ENCODE measurements around the gene HTRA2. TPM values are rescaled to one million over a fixed set of nuclear protein-coding genes. Genes with fewer than 3 reads are reported as not detected.

Gene HTRA2
- total RNA-seq, 4 donors from 2014 or later = 8.6 to 29.6 (median 21.0) TPM

DNA sequence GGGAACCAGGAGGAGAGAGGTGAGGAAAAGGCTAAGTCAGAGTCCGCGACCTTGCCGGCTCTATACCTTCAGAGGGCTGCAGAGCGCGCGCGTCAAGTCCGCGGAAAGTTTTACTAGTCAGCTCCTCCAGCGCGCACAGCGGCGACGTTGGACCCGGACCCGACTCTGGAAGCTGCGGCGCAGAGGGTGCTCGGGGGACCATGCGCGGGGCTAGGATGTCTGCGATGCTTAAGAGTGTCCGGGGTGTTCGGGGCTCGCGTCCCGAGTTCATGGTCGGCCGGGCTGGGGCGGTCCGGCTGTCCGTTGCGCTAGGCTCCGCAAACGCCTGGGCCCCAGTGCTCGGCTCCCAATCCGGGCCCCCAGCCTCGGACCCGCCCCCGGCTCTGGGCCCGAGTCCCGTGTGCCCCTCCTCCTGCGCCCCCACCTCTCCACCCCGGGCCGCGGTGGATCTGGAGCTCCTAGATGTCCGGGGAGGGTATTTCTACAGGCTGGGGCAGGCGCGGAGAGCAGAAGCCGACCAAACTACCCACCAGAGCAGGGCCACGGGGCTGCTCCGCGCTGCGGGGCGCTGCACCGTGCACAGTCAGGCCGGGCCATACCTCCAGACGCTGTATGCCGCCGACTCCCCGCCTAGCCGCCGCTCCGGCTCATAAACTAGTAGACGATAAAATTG, 30.3 kb upstream of the HTRA2 start, which contains the start of gene LBX2:
Gene LBX2, minus strand, starts transcription at position 337 of the 673 bp plus-strand sequence. Its CDS starts 66 bp downstream, at position 271.
- no peak for DNase-seq
- WGBS, 2 donors (ENCODE audit: low coverage in 1 of 2) = 4 to 5% methylated on average over 4 to 49 of the region's 65 CpGs
- H3K4me3 ChIP-seq = peak within 1 kb of the TSS in 3 of 4 donors; percentile 11 to 50 (median 40)

DNA sequence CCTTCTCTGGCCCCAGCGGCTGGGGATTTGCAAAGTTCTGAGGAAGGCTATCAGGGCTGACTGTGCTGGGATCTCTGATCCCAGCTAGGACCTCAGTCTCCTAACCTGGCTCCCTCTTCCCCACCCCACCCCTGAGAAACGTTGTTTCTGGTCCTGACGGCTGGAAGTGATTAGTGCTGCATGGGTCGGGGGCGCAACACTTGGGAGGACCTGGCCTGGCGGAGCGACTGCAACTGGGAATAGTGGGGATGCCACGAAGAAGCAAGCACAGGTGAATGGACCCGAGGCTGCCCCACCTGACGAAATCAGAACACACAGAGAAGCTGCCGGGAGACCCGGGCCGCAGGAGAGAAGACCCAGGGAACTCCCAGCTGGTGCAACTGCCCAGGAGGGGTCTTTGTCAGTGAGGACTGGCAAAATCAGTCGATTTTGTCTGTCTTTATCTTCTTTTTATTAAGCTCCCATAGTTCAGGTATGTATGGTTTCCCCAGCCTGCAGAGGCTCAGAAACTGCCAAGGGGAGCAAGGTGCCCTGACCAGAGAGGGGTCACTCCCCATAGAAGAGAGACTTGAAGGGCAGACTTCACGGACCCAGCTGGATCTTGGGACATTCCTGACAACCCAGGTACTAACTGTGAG, 29.7 kb upstream of the HTRA2 start:
- H3K4me3 ChIP-seq = peak overlapping the region in 1 of 4 donors; percentile 50
- H3K27me3 ChIP-seq = peaks cover 42% of the 10 kb centered on the region
- no peak for TF ChIP-seq POLR2A (IDR thresholded peaks at IDR 0.05)
- TF ChIP-seq, protein P1, sequence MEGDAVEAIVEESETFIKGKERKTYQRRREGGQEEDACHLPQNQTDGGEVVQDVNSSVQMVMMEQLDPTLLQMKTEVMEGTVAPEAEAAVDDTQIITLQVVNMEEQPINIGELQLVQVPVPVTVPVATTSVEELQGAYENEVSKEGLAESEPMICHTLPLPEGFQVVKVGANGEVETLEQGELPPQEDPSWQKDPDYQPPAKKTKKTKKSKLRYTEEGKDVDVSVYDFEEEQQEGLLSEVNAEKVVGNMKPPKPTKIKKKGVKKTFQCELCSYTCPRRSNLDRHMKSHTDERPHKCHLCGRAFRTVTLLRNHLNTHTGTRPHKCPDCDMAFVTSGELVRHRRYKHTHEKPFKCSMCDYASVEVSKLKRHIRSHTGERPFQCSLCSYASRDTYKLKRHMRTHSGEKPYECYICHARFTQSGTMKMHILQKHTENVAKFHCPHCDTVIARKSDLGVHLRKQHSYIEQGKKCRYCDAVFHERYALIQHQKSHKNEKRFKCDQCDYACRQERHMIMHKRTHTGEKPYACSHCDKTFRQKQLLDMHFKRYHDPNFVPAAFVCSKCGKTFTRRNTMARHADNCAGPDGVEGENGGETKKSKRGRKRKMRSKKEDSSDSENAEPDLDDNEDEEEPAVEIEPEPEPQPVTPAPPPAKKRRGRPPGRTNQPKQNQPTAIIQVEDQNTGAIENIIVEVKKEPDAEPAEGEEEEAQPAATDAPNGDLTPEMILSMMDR (IDR thresholded peaks at IDR 0.05) = no peak
- TF ChIP-seq EP300 (IDR thresholded peaks at IDR 0.05; ENCODE audit: low read depth) = no peak
- TF ChIP-seq POLR2AphosphoS5 (IDR thresholded peaks at IDR 0.05) = no peak
- intact Hi-C loops (cut with DNase I; ENCODE audit: low total_unique reads) (no loop called here), in situ Hi-C loops (cut with MboI; ENCODE audit: low pct_ligation_motif_present in 1 of 4, low pct_unique_long_range_greater_than_20kb in 1 of 4, low sequenced_read_pairs in 3 of 4) (loop anchor here in 3 of 4 donors (5.0 to 25.0 kb wide), 2 partner anchors 77 to 87 kb away; no protein-coding TSS in a partner anchor)
- H3K27ac ChIP-seq = no peak overlapping the region
- peaks cover 19 to 57% (median 45%) of the 10 kb centered on the region in 4 donors for H3K4me1 ChIP-seq
- DNase-seq = no peak
- H3K36me3 ChIP-seq = no peaks in the 10 kb centered on the region
- H3K9me3 ChIP-seq = no peaks in the 10 kb centered on the region
- 62 to 67% methylated on average over 1 to 14 of the region's 15 CpGs for WGBS, 2 donors (ENCODE audit: low coverage in 1 of 2)

More for the DNA sequence above, 30.3 kb upstream of the HTRA2 start, which contains the start of gene LBX2:
- Histone ChIP-seq H3K4me1 (peaks cover 19 to 50% (median 41%) of the 10 kb centered on the region in 4 donors), H3K27ac (no peak within 1 kb of the TSS), H3K9me3 (no peaks in the 10 kb centered on the region), H3K36me3 (no peaks in the 10 kb centered on the region), H3K27me3 (peaks cover 42% of the 10 kb centered on the region)
- no peak for TF ChIP-seq POLR2AphosphoS5 (IDR thresholded peaks at IDR 0.05)
- TF ChIP-seq EP300 (IDR thresholded peaks at IDR 0.05; ENCODE audit: low read depth) = no peak
- TF ChIP-seq, protein P1 (IDR thresholded peaks at IDR 0.05) = no peak
- TF ChIP-seq POLR2A (IDR thresholded peaks at IDR 0.05) = no peak
- in situ Hi-C loops (cut with MboI; ENCODE audit: low pct_ligation_motif_present in 1 of 4, low pct_unique_long_range_greater_than_20kb in 1 of 4, low sequenced_read_pairs in 3 of 4) = loop anchor here in 2 of 4 donors (25.0 kb wide), 1 partner anchor 88 kb away; no protein-coding TSS in a partner anchor
- intact Hi-C loops (cut with DNase I; ENCODE audit: low total_unique reads) = no loop called here

DNA sequence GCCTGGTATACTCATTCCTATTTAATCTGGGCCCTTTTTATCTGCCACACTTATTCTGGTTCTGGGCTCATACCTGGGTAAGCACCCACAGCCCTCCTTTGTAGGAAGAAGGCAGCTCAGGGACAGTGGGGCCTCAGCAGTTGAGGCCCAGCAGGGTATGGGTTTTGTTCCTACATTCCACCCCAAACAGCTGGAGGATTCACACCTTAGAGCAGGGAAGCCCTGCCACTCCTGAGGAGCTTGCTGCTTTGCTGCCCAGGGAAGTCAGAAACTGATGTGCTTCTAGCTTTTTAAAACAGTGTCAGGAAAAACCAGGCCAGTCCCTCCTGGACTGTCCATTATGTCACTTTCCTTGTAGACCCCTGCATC, 29.2 kb upstream of the HTRA2 start:
- TF ChIP-seq, protein P1 (IDR thresholded peaks at IDR 0.05) = no peak
- TF ChIP-seq EP300 (IDR thresholded peaks at IDR 0.05; ENCODE audit: low read depth) = no peak
- no peak for TF ChIP-seq POLR2AphosphoS5 (IDR thresholded peaks at IDR 0.05)
- TF ChIP-seq POLR2A (IDR thresholded peaks at IDR 0.05) = no peak
- Histone ChIP-seq H3K4me1 (peaks cover 19 to 62% (median 47%) of the 10 kb centered on the region in 4 donors), H3K27me3 (peaks cover 42% of the 10 kb centered on the region), H3K9me3 (no peaks in the 10 kb centered on the region), H3K36me3 (no peaks in the 10 kb centered on the region), H3K27ac (no peak overlapping the region), H3K4me3 (no peak overlapping the region)
- in situ Hi-C loops (cut with MboI; ENCODE audit: low pct_ligation_motif_present in 1 of 4, low pct_unique_long_range_greater_than_20kb in 1 of 4, low sequenced_read_pairs in 3 of 4) (loop anchor here in 1 of 4 donors (5.0 kb wide), 1 partner anchor 77 kb away; no protein-coding TSS in a partner anchor), intact Hi-C loops (cut with DNase I; ENCODE audit: low total_unique reads) (no loop called here)
- DNase-seq = no peak

DNA sequence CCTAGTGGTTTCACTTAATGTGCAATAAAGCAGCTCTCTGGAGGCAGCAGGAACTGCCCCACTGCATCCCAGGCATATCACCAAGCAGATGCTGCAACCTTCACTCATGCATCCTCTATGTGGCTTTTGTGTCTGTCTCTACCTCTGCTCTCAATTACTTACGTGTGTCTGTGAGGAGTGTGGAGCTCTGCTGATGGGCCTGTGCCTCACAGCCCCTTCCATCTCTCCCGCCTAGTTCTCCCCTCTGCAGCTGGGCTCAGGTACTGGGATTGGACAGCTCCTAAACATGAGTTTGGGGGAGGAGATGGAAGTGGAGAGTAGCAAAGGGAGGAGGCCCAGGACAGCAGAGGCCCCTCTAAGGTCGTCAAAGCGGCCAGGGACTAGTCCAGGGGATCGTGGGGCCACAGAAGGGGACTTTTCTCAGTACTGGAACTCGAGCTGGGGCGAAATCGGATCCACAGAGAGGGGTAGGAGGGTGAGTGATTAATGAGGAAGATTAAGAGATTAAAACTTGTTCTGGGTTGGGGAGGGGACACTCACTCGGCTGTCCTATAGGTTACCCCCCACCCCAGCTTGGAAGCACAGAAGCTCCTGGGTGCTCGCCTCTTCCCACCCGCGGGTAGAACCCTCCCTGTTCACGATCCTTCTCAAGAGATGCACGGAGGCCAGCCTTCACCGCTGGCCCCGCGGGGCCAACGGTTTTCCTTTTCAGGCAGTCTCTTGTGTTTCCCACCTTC, 28.2 kb upstream of the HTRA2 start:
- TF ChIP-seq POLR2A (IDR thresholded peaks at IDR 0.05) (no peak), EP300 (IDR thresholded peaks at IDR 0.05; ENCODE audit: low read depth) (no peak), POLR2AphosphoS5 (IDR thresholded peaks at IDR 0.05) (no peak)
- TF ChIP-seq, protein P1 (IDR thresholded peaks at IDR 0.05) = no peak
- intact Hi-C loops (cut with DNase I; ENCODE audit: low total_unique reads) = no loop called here
- DNase-seq = no peak
- in situ Hi-C loops (cut with MboI; ENCODE audit: low pct_ligation_motif_present in 1 of 4, low pct_unique_long_range_greater_than_20kb in 1 of 4, low sequenced_read_pairs in 3 of 4) = loop anchor here in 1 of 4 donors (5.0 kb wide), 1 partner anchor 76 kb away; no protein-coding TSS in a partner anchor
- H3K27ac ChIP-seq = no peak overlapping the region
- H3K4me1 ChIP-seq = peaks cover 27 to 71% (median 57%) of the 10 kb centered on the region in 4 donors
- peak overlapping the region in 1 of 4 donors; percentile 54 for H3K4me3 ChIP-seq
- 84 to 91% methylated on average over 6 to 18 of the region's 18 CpGs for WGBS, 2 donors (ENCODE audit: low coverage in 1 of 2)
- H3K36me3 ChIP-seq = no peaks in the 10 kb centered on the region
- no peaks in the 10 kb centered on the region for H3K9me3 ChIP-seq
- peaks cover 42% of the 10 kb centered on the region for H3K27me3 ChIP-seq

All from transverse colon (tissue), 4 donors.